22Rv1 (cell line): ENCODE measurements around the gene TRIM38.

ENCODE experiments used
- CTCF ChIP-seq: fragments of 450-650 bp; IDR thresholded peaks from 2 replicates; pipeline ENCODE4 v1.5.1; 2017; ENCODE audit warnings: mild to moderate bottlenecking
- ZFX ChIP-seq: fragments of 450-650 bp; IDR thresholded peaks from 2 replicates; pipeline ENCODE4 v1.6.1; 2017; ENCODE audit warnings: antibody characterized with exemption, borderline replicate concordance

GRCh38 chr6:25959890-25960536, 2.6 kb upstream of the TRIM38 start:
- TF ChIP-seq CTCF, result no peak
- no peak for TF ChIP-seq ZFX
